ENCODE measurements around the gene KANSL3. TPM values are rescaled to one million over a fixed set of nuclear protein-coding genes. Genes with fewer than 3 reads are reported as not detected.

Gene KANSL3
- total and polyA plus RNA-seq, 2 donors (not counting 3 experiments of a cell fraction or from before 2014, with no cell fraction given): 27.7 to 36.9 TPM

- no peaks in the 10 kb centered on the region for H3K79me2 ChIP-seq (ENCODE audit: control insufficient read depth, insufficient read depth, low read length)
- DNase-seq (ENCODE audit: low read depth, low spot score): peak; percentile 76
- intact Hi-C loops (cut with micrococcal nuclease): no loop called here
- peak; percentile 48 for FAIRE-seq
- H3K9ac ChIP-seq (replicated peaks; ENCODE audit: extremely low read depth, insufficient read depth, low read length): no peak overlapping the region
- dilution Hi-C loops (cut with MboI; ENCODE audit: extremely low pct_ligation_motif_present, low sequenced_read_pairs): no loop called here
- POLR2A ChIA-PET: interaction anchor here (0.6 to 1.5 kb wide), 3 partner anchors 17 to 80 kb away, joined by 3 to 6 read pairs (median 5); partner anchors contain the start of gene KANSL3
- H3K27ac ChIP-seq (ENCODE audit: insufficient read depth, low read depth, low read length): peak overlapping the region; percentile 20
- no peaks in the 10 kb centered on the region for H3K36me3 ChIP-seq (ENCODE audit: control insufficient read depth in 2 of 2, extremely low read depth in 1 of 2, insufficient read depth in 2 of 2, low read length in 2 of 2)
- no peaks in the 10 kb centered on the region for H3K9me1 ChIP-seq (replicated peaks; ENCODE audit: control insufficient read depth, extremely low read depth, insufficient read depth, low read length)
- H3K9me3 ChIP-seq (replicated peaks; ENCODE audit: control insufficient read depth, insufficient read depth, low read length): no peaks in the 10 kb centered on the region
- CTCF ChIA-PET: interaction anchor here (0.7 to 1.2 kb wide), 3 partner anchors 11 to 111 kb away, joined by 3 to 4 read pairs (median 3); no protein-coding TSS in a partner anchor
- no peak overlapping the region for H3K4me3 ChIP-seq (replicated peaks in 1 of 3; ENCODE audit: insufficient read depth in 1 of 3, low read depth in 1 of 3, low read length in 3 of 3)
- peak overlapping the region; percentile 36 for H3K4me2 ChIP-seq (ENCODE audit: insufficient read depth, low read length)
- peaks cover 7% of the 10 kb centered on the region for H3K4me1 ChIP-seq (ENCODE audit: control insufficient read depth, extremely low read depth, insufficient read depth, low read length)
- no peaks in the 10 kb centered on the region for H3K27me3 ChIP-seq (ENCODE audit: control insufficient read depth in 2 of 2, insufficient read depth in 2 of 2, low read length in 2 of 2)
- H4K20me1 ChIP-seq (replicated peaks; ENCODE audit: control insufficient read depth, extremely low read depth, insufficient read depth, low read length): no peaks in the 10 kb centered on the region
- no TSS peak for BruUV-seq (replicated peaks)
- H2AFZ ChIP-seq (ENCODE audit: low read depth, low read length): peak overlapping the region; percentile 29
- peak; percentile 39 for TF ChIP-seq FOS (IDR thresholded peaks at IDR 0.05; ENCODE audit: borderline replicate concordance, insufficient read depth, low read length)
- no peak for TF ChIP-seq EZH2 (IDR thresholded peaks at IDR 0.05; ENCODE audit: borderline replicate concordance, low read depth, low read length, severe bottlenecking)
- no peak for TF ChIP-seq CTCF (IDR thresholded peaks at IDR 0.05; ENCODE audit: extremely low read depth in 1 of 2, insufficient read depth in 1 of 2, low read depth in 1 of 2, low read length in 2 of 2)
- no peak for TF ChIP-seq MAX (IDR thresholded peaks at IDR 0.05; ENCODE audit: insufficient read depth, insufficient read length)
- peak; percentile 65 for TF ChIP-seq JUN (IDR thresholded peaks at IDR 0.05; ENCODE audit: borderline replicate concordance, insufficient read depth, insufficient read length, low read depth)
Observed at GRCh38 chr2:96665083-96665569, 27.0 kb upstream of the KANSL3 start.

Measured in endothelial cell of umbilical vein (primary cell).